ENCODE measurements around the gene COPS9. TPM values are rescaled to one million over a fixed set of nuclear protein-coding genes. Genes with fewer than 3 reads are reported as not detected.

Gene COPS9
- total RNA-seq, 2 experiments from 2014 or later, result 46.7 to 48.5 TPM

DNA sequence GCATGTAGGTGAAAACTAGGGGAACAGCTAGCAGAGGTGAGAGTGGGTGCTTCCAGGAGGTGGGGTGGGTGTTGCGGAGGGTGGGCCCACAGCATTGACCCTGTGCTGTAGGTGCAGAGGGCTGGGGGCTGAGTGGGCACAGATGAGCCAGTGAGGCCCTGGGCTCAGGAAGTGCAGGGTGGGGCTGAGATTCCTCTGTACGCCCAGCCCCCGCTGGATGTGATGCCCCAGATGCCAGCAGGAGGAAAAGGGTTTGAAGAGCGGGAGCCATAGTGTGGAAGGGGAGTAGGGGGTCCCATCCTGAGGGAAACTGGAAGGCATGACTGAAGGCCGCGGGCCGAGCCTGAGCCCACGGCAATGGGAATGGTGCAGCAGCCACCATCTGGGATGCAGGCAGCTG, 18.5 kb upstream of the COPS9 start:
- H3K4me3 Mint-ChIP-seq, result no peak overlapping the region
- H3K9me3 Mint-ChIP-seq, result no peaks in the 10 kb centered on the region
- ATAC-seq (ENCODE audit: poor library complexity) (no peak), DNase-seq (no peak)
- CTCF ChIA-PET, result no interaction called here
- peaks cover under 1 to 4% of the 10 kb centered on the region in 2 experiments for H3K27me3 ChIP-seq (ENCODE audit: control insufficient read depth in 1 of 2, insufficient read depth in 2 of 2, low read length in 2 of 2)
- peaks cover 3 to 9% of the 10 kb centered on the region in 2 experiments for H3K9me3 ChIP-seq (ENCODE audit: control insufficient read depth in 1 of 2, insufficient read depth in 1 of 2, low read length in 2 of 2)
- no peak overlapping the region for H3K27ac Mint-ChIP-seq
- no peaks in the 10 kb centered on the region for H3K4me1 ChIP-seq (ENCODE audit: insufficient read depth, low read length)
- H3K36me3 Mint-ChIP-seq (ENCODE audit: low read depth), result no peaks in the 10 kb centered on the region
- intact Hi-C loops (cut with DNase I, micrococcal nuclease), result no loop called here
- no peaks in the 10 kb centered on the region for H3K4me1 Mint-ChIP-seq (ENCODE audit: low read depth)
- no peak overlapping the region for H3K4me3 ChIP-seq (ENCODE audit: low read length)
- POLR2A ChIA-PET, result no interaction called here
- peaks cover 22% of the 10 kb centered on the region for H3K27me3 Mint-ChIP-seq
- no peaks in the 10 kb centered on the region for H3K36me3 ChIP-seq (ENCODE audit: insufficient read depth, low read length)
- H3K27ac ChIP-seq (ENCODE audit: low read depth in 1 of 2, low read length in 2 of 2), result no peak overlapping the region
- TF ChIP-seq, protein P1, sequence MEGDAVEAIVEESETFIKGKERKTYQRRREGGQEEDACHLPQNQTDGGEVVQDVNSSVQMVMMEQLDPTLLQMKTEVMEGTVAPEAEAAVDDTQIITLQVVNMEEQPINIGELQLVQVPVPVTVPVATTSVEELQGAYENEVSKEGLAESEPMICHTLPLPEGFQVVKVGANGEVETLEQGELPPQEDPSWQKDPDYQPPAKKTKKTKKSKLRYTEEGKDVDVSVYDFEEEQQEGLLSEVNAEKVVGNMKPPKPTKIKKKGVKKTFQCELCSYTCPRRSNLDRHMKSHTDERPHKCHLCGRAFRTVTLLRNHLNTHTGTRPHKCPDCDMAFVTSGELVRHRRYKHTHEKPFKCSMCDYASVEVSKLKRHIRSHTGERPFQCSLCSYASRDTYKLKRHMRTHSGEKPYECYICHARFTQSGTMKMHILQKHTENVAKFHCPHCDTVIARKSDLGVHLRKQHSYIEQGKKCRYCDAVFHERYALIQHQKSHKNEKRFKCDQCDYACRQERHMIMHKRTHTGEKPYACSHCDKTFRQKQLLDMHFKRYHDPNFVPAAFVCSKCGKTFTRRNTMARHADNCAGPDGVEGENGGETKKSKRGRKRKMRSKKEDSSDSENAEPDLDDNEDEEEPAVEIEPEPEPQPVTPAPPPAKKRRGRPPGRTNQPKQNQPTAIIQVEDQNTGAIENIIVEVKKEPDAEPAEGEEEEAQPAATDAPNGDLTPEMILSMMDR (IDR thresholded peaks at IDR 0.05), result no peak

DNA sequence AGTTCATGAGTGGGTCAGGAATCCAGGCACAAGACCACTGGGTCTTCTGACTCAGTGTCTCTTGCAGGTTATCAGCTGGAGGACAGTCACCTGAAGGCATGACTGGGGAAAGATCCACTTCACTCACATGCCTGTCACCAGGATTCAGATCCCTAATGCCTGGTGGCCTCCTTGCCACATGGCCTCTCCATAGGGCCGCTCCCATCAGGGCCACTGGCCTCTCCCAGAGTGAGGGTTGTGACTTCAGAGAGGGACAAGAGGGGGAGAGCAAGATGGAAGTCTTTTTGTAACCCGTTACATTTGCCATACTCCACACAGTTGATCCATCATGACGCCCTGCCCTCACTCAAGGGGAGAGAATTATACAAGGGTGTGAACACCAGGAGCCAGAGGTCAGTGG, 17.3 kb upstream of the COPS9 start:
- H3K36me3 Mint-ChIP-seq (ENCODE audit: low read depth), result no peaks in the 10 kb centered on the region
- intact Hi-C loops (cut with DNase I, micrococcal nuclease), result no loop called here
- TF ChIP-seq, protein P1 (IDR thresholded peaks at IDR 0.05), result no peak
- POLR2A ChIA-PET, result no interaction called here
- no peak for DNase-seq
- H3K9me3 Mint-ChIP-seq, result no peaks in the 10 kb centered on the region
- H3K4me3 ChIP-seq (ENCODE audit: low read length), result no peak overlapping the region
- H3K4me1 ChIP-seq (ENCODE audit: insufficient read depth, low read length), result no peaks in the 10 kb centered on the region
- peaks cover 7 to 9% of the 10 kb centered on the region in 2 experiments for H3K9me3 ChIP-seq (ENCODE audit: control insufficient read depth in 1 of 2, insufficient read depth in 1 of 2, low read length in 2 of 2)
- CTCF ChIA-PET, result interaction anchor here (0.5 kb wide), 1 partner anchor 1344 kb away, joined by 3 read pairs; no protein-coding TSS in a partner anchor
- H3K27me3 Mint-ChIP-seq, result peaks cover 22% of the 10 kb centered on the region
- no peak overlapping the region for H3K4me3 Mint-ChIP-seq
- ATAC-seq (ENCODE audit: poor library complexity), result no peak
- H3K27me3 ChIP-seq (ENCODE audit: control insufficient read depth in 1 of 2, insufficient read depth in 2 of 2, low read length in 2 of 2), result peaks cover 4 to 11% of the 10 kb centered on the region in 2 experiments
- H3K4me1 Mint-ChIP-seq (ENCODE audit: low read depth), result no peaks in the 10 kb centered on the region
- no peaks in the 10 kb centered on the region for H3K36me3 ChIP-seq (ENCODE audit: insufficient read depth, low read length)
- no peak overlapping the region for H3K27ac ChIP-seq (ENCODE audit: low read depth in 1 of 2, low read length in 2 of 2)
- no peak overlapping the region for H3K27ac Mint-ChIP-seq

GRCh38 chr2:240151477-240152031, 15.4 kb upstream of the COPS9 start:
- Mint-ChIP-seq H3K4me1 (ENCODE audit: low read depth) (no peaks in the 10 kb centered on the region), H3K36me3 (ENCODE audit: low read depth) (no peaks in the 10 kb centered on the region), H3K27ac (no peak overlapping the region), H3K9me3 (no peaks in the 10 kb centered on the region), H3K4me3 (no peak overlapping the region), H3K27me3 (peaks cover 22% of the 10 kb centered on the region)
- ATAC-seq (ENCODE audit: poor library complexity) (no peak), DNase-seq (no peak)
- Histone ChIP-seq H3K36me3 (ENCODE audit: insufficient read depth, low read length) (no peaks in the 10 kb centered on the region), H3K4me3 (ENCODE audit: low read length) (no peak overlapping the region), H3K4me1 (ENCODE audit: insufficient read depth, low read length) (no peaks in the 10 kb centered on the region), H3K9me3 (ENCODE audit: control insufficient read depth in 1 of 2, insufficient read depth in 1 of 2, low read length in 2 of 2) (peaks cover 7 to 9% of the 10 kb centered on the region in 2 experiments), H3K27ac (ENCODE audit: low read depth in 1 of 2, low read length in 2 of 2) (no peak overlapping the region), H3K27me3 (ENCODE audit: control insufficient read depth in 1 of 2, insufficient read depth in 2 of 2, low read length in 2 of 2) (peaks cover 4 to 11% of the 10 kb centered on the region in 2 experiments)
- CTCF ChIA-PET, result no interaction called here
- POLR2A ChIA-PET, result no interaction called here
- TF ChIP-seq, protein P1 (IDR thresholded peaks at IDR 0.05), result no peak
- intact Hi-C loops (cut with DNase I, micrococcal nuclease), result no loop called here

Data from CD4-positive, alpha-beta T cell (primary cell).